Fibroblast of gingiva (primary cell): ENCODE results near the gene IFNA2.
"Not testable (repeated sequence)": the region's sequence is repeated elsewhere in the genome, so short reads cannot be mapped to it uniquely, and the experiment has no call there.

Experiments
- DNase-seq: peaks from one replicate; pipeline ENCODE4 v3.0.0-alpha.2; 2011; ENCODE audit warnings: low read depth

Gene IFNA2

DNA sequence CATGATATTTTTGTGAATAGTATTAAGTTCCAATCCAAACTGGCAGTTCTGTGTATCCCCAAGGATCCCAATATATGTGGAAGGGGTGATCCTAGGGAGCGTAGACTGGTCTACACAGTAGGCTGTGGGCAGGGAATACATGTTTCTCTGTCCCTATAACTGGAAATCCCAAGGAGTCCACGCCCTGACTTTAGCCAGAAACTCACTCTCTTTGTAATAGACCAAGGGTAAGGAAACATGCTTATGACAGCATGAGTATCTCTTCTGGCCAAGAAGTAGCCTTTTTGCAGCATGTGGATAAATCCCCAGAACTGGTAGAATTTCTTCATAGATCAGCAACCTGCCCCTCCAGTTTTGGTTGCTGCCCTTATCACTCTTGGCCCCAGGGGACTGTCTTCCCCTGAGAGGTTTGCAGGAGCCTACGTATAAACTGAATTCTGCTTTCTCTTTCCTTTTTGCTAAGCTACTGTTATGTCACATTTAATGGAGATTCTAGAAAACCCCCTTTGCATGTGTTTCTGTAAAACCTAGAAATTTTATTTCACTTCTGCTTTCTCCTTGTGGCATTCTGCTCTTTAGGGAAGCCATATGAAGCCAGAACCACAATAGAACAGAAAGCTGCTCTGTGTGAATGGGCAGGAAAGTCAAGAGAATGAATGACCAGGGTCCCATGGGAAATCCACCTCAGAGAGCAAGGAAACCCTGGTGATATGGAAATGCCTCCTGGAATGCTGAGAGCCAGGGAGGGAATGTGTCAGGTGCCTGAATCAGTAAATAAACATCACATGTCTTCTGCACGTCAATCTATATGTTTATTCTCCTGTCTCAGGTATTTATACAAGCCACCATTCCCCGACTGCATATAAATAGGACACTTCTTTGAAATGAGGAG is 3.5 kb downstream of the IFNA2 start:
- no peak for DNase-seq

- DNase-seq, result not testable (repeated sequence)
Measured at GRCh38 chr9:21371467-21371866, 13.7 kb downstream of the IFNA2 start.

GRCh38 chr9:21367957-21368356 is 17.2 kb downstream of the IFNA2 start, which contains the start of gene IFNA13:
TSS of gene IFNA13 (minus strand) at chr9:21368057. CDS start at chr9:21368010, 47 bp downstream.
- DNase-seq, result no peak

DNA sequence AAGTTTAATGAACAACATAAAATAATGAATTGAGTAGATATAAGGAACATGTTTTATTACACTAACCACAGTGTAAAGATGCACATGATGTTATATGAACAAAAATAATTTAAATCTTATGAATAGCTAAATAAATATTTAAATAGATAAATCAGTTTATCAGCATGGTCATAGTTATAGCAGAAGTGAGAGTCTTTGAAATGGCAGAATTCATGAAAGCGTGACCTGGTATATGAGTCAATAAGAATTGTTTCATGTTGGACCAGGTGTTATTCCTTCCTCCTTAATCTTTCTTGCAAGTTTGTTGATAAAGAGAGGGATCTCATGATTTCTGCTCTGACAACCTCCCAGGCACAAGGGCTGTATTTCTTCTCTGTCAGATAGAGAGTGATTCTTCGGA is 18.0 kb downstream of the IFNA2 start:
- DNase-seq, result not testable (repeated sequence)

DNA sequence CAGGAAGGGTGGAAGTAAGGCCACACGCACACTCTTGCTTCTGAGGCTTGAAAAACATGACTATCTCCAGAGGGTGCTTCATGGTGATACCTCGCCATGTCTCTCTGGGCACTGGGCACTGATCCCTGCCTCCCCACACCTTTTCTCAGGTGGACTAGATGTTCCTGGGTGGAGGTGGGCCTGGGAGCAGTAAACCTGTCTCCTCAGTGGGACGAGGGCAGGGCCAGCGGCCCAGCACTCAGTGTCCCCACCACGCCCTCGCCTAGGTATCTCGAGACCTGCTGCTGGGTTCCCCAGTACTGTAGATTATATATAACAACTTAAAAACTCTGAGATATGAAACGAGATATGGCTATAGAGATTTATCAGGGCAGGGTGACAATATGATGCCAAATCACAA is 22.9 kb downstream of the IFNA2 start:
- DNase-seq, result no peak

GRCh38 chr9:21357479-21358460 is 27.4 kb downstream of the IFNA2 start:
- no peak for DNase-seq

GRCh38 chr9:21350787-21351186 is 34.4 kb downstream of the IFNA2 start, which contains the start of gene IFNA6:
TSS of gene IFNA6 (minus strand) at chr9:21350887. CDS start at chr9:21350887, 0 bp downstream.
- no peak for DNase-seq

GRCh38 chr9:21348430-21348970 is 36.7 kb downstream of the IFNA2 start:
- no peak for DNase-seq

DNA sequence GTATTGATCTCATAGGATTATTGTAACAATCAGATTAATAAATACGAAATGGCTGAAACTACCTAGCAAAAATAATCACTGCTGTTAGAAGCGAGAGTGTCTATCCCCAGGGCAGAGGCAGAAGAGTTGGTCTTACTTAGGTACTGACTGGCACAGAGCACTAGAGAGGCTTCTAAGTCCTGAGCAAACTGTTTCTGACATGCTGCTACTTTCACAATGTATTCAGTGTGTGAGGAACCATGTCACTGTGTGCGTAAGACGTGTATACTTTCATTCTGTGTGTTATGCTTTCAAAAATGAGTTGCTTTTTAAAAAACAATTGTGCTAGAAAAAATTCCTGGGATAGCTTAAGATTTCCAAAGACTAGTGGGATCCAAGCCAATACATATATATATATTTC is 44.5 kb downstream of the IFNA2 start:
- no peak for DNase-seq

DNA sequence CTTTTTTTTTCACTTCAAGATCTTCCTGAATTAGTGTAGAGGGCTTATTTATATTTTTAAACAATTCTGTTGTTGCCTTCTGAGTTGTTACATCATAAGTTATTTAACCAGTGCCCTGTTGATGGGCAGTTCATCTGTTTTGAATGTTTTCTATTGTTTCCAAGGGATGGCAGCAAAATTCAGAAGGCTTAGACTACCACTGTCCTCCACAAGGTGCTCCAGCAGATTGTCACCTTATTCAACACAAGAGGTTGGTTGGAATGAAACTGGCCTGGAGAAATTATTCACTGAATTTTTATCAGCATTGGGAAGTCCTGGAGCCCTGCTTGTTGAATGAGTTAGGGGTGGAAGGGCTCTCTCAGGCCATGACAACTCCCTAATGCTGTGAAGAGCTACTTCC is 48.7 kb downstream of the IFNA2 start:
- no peak for DNase-seq

GRCh38 chr9:21334701-21335632 is 50.2 kb downstream of the IFNA2 start, which contains the start of gene KLHL9:
TSS of gene KLHL9 (minus strand) at chr9:21335404. CDS start at chr9:21334859, 545 bp downstream.
- peak; percentile 92 for DNase-seq
